AG04450 (cell line): ENCODE measurements around the gene CDA. TPM values are rescaled to one million over a fixed set of nuclear protein-coding genes. Genes with fewer than 3 reads are reported as not detected.

Experiments used
- CTCF ChIA-PET: fragments of 300-600, 350-600 bp; formaldehyde crosslinking; extraction: SDS; loops from one replicate; lab custom pipeline; 2022; ENCODE audit warnings: antibody characterized with exemption, inconsistent platforms; lab: Charles Lee
- POLR2A ChIA-PET: fragments of 350-600 bp; formaldehyde crosslinking; extraction: SDS; loops from one replicate; lab custom pipeline; 2021; ENCODE audit warnings: antibody characterized with exemption, inconsistent platforms; lab: Yijun Ruan, JAX
- DNase-seq: peaks from one replicate; pipeline ENCODE4 v3.0.0-alpha.2; 2011; ENCODE audit warnings: low read depth, low spot score
- H3K27ac ChIP-seq: one replicate; pipeline ENCODE4 v1.5.1; 2012; ENCODE audit warnings: low read depth, low read length, control low read depth
- H3K27me3 ChIP-seq: one replicate; pipeline ENCODE4 v1.6.0; 2012; ENCODE audit warnings: low read length; ENCODE audit not compliant: control insufficient read depth, insufficient read depth
- H3K4me3 ChIP-seq: 2 replicates; pipeline ENCODE4 v1.5.1; 2011; ENCODE audit warnings: mild to moderate bottlenecking, low read depth, low read length, control low read depth
- H3K9me3 ChIP-seq: 2 replicates; pipeline ENCODE4 v1.5.1; 2012; ENCODE audit warnings: low read length; ENCODE audit not compliant: control insufficient read depth, insufficient read depth
- polyA plus RNA-seq: library from polyadenylated mRNA; depleted of rRNA; stranded (reverse); fragments of >200 nt; gene quantifications from 2 replicates; pipeline ENCODE4 v1.2.3, GENCODE V29; 2011
- TF ChIP-seq, protein P1 (sequence below): IDR thresholded peaks from 2 replicates; pipeline ENCODE4 v1.5.1; 2011; ENCODE audit warnings: low read depth, low read length, control low read depth, inconsistent platforms

CDA gene
- polyA plus RNA-seq, 1 experiment: 2.8 TPM

DNA sequence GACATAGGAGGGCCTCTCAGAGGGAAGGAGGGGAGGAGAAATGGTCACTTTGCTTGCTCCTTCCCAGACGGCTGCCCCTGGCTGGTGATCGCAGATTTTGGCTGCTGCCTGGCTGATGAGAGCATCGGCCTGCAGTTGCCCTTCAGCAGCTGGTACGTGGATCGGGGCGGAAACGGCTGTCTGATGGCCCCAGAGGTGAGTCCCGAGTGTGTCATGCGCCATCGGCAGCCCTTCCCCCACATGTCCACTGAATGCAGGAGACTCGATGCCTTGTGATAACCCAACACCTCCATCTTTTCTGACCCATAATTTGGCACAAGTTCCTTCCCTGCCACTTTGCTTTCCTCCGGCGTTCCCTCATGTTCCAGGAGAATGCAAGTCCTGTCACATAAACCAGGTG is 59.5 kb downstream of the CDA start:
- no peak for DNase-seq
- TF ChIP-seq, protein P1, sequence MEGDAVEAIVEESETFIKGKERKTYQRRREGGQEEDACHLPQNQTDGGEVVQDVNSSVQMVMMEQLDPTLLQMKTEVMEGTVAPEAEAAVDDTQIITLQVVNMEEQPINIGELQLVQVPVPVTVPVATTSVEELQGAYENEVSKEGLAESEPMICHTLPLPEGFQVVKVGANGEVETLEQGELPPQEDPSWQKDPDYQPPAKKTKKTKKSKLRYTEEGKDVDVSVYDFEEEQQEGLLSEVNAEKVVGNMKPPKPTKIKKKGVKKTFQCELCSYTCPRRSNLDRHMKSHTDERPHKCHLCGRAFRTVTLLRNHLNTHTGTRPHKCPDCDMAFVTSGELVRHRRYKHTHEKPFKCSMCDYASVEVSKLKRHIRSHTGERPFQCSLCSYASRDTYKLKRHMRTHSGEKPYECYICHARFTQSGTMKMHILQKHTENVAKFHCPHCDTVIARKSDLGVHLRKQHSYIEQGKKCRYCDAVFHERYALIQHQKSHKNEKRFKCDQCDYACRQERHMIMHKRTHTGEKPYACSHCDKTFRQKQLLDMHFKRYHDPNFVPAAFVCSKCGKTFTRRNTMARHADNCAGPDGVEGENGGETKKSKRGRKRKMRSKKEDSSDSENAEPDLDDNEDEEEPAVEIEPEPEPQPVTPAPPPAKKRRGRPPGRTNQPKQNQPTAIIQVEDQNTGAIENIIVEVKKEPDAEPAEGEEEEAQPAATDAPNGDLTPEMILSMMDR: no peak
- Histone ChIP-seq H3K27ac (no peak overlapping the region), H3K27me3 (no peaks in the 10 kb centered on the region), H3K4me3 (no peak overlapping the region), H3K9me3 (no peaks in the 10 kb centered on the region)
- ChIA-PET CTCF (interaction anchor here (1.2 kb wide), 1 partner anchor 15 kb away, joined by 3 read pairs; the partner anchor contains the start of gene PINK1), POLR2A (no interaction called here)

DNA sequence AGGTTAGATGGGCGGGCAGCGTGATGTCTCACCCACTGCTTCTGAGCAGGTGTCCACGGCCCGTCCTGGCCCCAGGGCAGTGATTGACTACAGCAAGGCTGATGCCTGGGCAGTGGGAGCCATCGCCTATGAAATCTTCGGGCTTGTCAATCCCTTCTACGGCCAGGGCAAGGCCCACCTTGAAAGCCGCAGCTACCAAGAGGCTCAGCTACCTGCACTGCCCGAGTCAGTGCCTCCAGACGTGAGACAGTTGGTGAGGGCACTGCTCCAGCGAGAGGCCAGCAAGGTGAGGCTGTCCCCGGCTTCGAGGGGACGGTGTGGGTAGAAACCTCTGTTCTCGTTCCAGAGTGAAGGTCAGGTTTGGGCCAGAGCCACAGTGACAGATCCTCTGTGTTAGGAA is 60.0 kb downstream of the CDA start:
- H3K27ac ChIP-seq: no peak overlapping the region
- H3K9me3 ChIP-seq: no peaks in the 10 kb centered on the region
- no peaks in the 10 kb centered on the region for H3K27me3 ChIP-seq
- no peak overlapping the region for H3K4me3 ChIP-seq
- TF ChIP-seq, protein P1: no peak
- ChIA-PET CTCF (interaction anchor here (1.2 to 1.5 kb wide), 3 partner anchors 10 to 16 kb away, joined by 3 to 13 read pairs (median 3); partner anchors contain the start of genes DDOST and PINK1), POLR2A (no interaction called here)
- DNase-seq: no peak

DNA sequence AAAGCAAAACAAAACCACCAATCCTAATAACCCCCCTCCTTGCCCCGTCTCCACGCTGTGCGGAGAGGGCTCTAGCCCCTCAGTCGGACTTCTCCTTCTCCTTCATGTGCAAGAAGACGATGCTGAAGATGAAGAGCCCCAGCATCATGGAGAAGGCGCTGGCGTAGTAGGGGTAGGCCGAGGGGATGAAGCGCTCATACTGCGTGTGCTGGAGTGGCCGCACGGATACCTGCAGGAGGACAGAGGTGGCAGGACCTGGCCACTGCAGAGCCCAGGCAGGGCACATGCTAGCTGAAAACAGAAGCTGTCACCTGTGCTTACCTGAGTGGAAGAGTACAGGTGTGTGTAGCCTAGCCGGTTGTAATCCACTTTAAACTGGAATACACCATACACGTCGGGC is 63.4 kb downstream of the CDA start:
- no peak overlapping the region for H3K27ac ChIP-seq
- TF ChIP-seq, protein P1: no peak
- POLR2A ChIA-PET: interaction anchor here (1.0 kb wide), 1 partner anchor 18 kb away, joined by 3 read pairs; no protein-coding TSS in a partner anchor
- no peaks in the 10 kb centered on the region for H3K9me3 ChIP-seq
- H3K27me3 ChIP-seq: no peaks in the 10 kb centered on the region
- CTCF ChIA-PET: no interaction called here
- H3K4me3 ChIP-seq: no peak overlapping the region
- no peak for DNase-seq

DNA sequence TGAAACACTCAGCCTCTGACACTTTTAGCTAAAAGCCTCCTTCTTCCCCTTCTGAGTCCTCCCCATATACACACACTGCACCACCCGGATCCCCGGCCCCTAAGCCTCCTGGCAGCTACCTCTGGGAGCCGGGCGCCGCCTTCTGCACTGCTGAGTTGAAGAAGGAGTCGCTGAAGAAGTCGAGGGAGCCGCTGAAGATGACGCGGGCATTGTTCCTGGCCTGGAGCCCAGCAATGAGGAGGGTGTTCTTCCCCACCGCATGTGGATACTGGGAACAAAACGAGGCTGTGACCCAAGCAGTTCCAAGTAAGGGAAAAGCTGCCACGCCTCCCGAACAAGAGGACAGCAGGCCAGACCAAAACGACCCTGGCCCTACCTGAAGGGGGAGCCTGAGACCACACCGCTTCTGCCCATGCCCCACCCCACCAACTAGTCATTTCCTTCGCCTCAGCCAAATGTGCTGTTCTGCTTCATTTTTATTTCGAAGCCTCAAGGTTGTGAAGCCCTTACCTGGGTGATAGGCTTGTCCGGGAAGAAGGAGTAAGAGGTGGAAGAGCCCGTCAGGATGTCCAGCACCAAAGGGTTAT is 65.3 kb downstream of the CDA start:
- Histone ChIP-seq H3K9me3 (no peaks in the 10 kb centered on the region), H3K27ac (no peak overlapping the region), H3K27me3 (no peaks in the 10 kb centered on the region), H3K4me3 (no peak overlapping the region)
- no peak for DNase-seq
- ChIA-PET POLR2A (no interaction called here), CTCF (interaction anchor here (1.5 kb wide), 1 partner anchor 21 kb away, joined by 4 read pairs; no protein-coding TSS in a partner anchor)
- TF ChIP-seq, protein P1: no peak

DNA sequence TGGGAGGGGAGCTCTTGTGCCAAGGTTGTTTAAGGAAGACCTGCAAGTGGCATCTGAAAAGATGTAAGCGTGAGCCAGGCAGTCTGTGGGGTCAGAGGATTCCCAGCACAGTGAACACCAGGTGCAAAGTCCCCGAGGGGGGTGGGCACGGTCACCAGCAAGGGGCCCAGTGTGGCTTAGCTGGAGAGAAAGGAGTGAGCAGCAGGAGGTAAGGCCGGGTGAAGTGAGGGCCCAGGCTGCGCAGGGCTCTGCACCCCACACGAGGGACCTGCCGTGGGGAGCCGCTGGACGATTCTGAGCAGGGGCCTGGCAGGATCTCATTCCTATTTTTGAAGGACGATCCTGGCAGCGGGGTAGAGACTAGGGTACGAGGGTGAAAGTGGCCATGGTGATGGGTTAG is 68.1 kb downstream of the CDA start:
- TF ChIP-seq, protein P1: no peak
- ChIA-PET CTCF (no interaction called here), POLR2A (no interaction called here)
- no peaks in the 10 kb centered on the region for H3K27me3 ChIP-seq
- no peak overlapping the region for H3K4me3 ChIP-seq
- H3K27ac ChIP-seq: no peak overlapping the region
- DNase-seq: no peak
- no peaks in the 10 kb centered on the region; the same call in 1 of the 2 replicates for H3K9me3 ChIP-seq
